ENCODE data around the gene CLTB.

DNA sequence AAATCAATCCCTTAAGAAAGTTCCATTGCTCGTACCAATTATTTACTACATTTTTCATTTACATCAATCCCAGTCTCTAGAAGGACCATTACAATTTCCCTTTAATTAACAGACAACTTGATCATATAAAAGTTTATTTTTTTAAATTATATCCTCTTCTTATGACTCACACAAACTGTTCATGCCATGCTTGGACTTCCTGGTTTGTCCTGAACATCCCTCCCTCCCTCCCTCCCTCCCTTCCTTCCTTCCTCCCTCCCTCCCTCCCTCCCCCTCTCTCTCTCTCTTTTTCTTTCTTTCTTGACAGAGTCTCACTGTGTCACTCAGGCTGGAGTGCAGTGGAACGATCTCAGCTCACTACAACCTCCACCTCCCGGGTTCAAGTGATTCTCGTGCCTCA lies 11.6 kb upstream of the CLTB start:
- TF ChIP-seq, protein P1, sequence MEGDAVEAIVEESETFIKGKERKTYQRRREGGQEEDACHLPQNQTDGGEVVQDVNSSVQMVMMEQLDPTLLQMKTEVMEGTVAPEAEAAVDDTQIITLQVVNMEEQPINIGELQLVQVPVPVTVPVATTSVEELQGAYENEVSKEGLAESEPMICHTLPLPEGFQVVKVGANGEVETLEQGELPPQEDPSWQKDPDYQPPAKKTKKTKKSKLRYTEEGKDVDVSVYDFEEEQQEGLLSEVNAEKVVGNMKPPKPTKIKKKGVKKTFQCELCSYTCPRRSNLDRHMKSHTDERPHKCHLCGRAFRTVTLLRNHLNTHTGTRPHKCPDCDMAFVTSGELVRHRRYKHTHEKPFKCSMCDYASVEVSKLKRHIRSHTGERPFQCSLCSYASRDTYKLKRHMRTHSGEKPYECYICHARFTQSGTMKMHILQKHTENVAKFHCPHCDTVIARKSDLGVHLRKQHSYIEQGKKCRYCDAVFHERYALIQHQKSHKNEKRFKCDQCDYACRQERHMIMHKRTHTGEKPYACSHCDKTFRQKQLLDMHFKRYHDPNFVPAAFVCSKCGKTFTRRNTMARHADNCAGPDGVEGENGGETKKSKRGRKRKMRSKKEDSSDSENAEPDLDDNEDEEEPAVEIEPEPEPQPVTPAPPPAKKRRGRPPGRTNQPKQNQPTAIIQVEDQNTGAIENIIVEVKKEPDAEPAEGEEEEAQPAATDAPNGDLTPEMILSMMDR (IDR thresholded peaks at IDR 0.05), result no peak
- no peak for TF ChIP-seq ZFX (IDR thresholded peaks at IDR 0.05; ENCODE audit: borderline replicate concordance)
